ENCODE data around the gene GATA5.
A peak's percentile ranks its signal among the peaks of the same experiment; 100 is the strongest.

DNA sequence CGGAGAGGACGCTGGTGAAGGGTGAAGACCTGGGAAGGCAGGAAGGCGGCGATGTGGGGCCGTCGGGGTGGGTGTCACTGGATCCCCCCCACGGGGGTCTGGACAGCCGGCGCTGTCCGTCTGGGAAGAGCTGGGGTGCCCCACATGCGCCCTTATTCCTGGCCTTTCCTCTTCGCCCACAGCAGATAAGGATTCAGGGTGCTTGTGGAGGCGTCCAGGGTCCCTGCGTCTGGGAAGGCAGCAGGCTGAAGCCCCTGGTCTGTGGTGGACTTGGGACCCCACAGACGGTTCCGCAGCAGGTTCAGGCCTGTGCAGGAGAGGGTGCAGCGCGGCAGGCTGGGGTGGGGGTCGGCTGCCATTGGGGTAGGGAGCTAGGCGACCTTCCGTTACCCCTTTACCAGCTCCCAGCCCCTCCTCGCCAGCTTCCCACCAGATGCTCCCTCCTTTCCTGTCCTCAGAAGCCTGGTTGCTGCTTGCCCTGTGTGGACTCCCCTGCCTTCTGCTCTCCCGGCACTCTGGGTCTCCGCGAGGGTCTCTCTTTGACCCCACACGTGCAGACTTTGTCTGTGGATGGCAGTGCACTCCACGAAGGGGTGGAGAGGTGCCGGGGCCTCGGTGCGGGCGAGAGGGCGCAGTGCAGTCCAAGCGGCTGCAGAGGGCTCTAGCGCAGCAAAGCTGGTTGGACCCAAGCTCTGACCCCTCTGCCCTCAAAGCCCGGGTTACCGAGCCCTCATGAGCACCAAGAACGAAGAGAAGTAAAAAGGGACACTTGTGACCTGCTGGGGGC lies 2.1 kb upstream of the GATA5 start:
- TF ChIP-seq, protein P1, sequence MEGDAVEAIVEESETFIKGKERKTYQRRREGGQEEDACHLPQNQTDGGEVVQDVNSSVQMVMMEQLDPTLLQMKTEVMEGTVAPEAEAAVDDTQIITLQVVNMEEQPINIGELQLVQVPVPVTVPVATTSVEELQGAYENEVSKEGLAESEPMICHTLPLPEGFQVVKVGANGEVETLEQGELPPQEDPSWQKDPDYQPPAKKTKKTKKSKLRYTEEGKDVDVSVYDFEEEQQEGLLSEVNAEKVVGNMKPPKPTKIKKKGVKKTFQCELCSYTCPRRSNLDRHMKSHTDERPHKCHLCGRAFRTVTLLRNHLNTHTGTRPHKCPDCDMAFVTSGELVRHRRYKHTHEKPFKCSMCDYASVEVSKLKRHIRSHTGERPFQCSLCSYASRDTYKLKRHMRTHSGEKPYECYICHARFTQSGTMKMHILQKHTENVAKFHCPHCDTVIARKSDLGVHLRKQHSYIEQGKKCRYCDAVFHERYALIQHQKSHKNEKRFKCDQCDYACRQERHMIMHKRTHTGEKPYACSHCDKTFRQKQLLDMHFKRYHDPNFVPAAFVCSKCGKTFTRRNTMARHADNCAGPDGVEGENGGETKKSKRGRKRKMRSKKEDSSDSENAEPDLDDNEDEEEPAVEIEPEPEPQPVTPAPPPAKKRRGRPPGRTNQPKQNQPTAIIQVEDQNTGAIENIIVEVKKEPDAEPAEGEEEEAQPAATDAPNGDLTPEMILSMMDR (conservative IDR thresholded peaks at IDR 0.05 in 1 of 2, IDR thresholded peaks at IDR 0.05 in 1 of 2; ENCODE audit: extremely low read depth in 1 of 2, insufficient read depth in 1 of 2, low read depth in 1 of 2, low read length in 2 of 2), result peak in 1 of 2 donors; percentile 14
- no peak for TF ChIP-seq EZH2 (IDR thresholded peaks at IDR 0.05; ENCODE audit: borderline replicate concordance, low read length)
